Hepatocyte (in vitro differentiated cells): ENCODE results near the gene TMEM223.

Source experiments
- EZH2 ChIP-seq: fragments of 200-600 bp; sonication (generic); IDR thresholded peaks from 2 replicates; pipeline ENCODE4 v1.6.1; 2016; ENCODE audit warnings: antibody characterized with exemption, mild to moderate bottlenecking, borderline replicate concordance
- EZH2phosphoT487 ChIP-seq: fragments of 200-600 bp; sonication (generic); IDR thresholded peaks from one replicate; pipeline ENCODE4 v1.6.1; 2018; ENCODE audit warnings: antibody characterized with exemption, mild to moderate bottlenecking, low read depth, moderate library complexity; ENCODE audit not compliant: unreplicated experiment, severe bottlenecking
- TF ChIP-seq, protein P1 (sequence below): fragments of 200-600 bp; sonication (generic); IDR thresholded peaks from 2 replicates; pipeline ENCODE4 v1.5.1; 2016; ENCODE audit warnings: antibody characterized with exemption, mild to moderate bottlenecking; ENCODE audit not compliant: poor library complexity

DNA sequence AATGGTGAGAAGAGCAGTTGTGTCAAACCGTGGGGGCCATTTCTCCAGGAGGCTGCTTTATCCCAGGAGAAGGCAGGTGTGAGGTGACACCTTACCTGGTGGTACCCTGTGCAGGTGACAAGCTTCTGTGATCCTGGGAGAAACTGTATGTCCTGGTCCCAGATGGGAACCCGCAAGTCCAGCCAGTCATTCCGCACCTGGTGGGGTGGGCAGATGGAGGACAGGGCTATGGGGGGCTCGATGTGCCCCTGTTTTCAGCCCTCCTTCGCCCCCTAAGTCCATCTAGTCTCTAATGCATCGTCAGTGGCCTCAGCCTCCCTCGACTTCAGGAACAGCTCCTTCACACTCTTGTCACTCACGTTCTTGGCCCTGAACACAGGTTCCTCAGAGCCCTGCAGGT is 43.5 kb upstream of the TMEM223 start:
- TF ChIP-seq, protein P1, sequence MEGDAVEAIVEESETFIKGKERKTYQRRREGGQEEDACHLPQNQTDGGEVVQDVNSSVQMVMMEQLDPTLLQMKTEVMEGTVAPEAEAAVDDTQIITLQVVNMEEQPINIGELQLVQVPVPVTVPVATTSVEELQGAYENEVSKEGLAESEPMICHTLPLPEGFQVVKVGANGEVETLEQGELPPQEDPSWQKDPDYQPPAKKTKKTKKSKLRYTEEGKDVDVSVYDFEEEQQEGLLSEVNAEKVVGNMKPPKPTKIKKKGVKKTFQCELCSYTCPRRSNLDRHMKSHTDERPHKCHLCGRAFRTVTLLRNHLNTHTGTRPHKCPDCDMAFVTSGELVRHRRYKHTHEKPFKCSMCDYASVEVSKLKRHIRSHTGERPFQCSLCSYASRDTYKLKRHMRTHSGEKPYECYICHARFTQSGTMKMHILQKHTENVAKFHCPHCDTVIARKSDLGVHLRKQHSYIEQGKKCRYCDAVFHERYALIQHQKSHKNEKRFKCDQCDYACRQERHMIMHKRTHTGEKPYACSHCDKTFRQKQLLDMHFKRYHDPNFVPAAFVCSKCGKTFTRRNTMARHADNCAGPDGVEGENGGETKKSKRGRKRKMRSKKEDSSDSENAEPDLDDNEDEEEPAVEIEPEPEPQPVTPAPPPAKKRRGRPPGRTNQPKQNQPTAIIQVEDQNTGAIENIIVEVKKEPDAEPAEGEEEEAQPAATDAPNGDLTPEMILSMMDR = no peak
- TF ChIP-seq EZH2 (no peak), EZH2phosphoT487 (no peak)
